ENCODE data around the gene PKHD1.

- no peak for TF ChIP-seq GATA2 (IDR thresholded peaks at IDR 0.05; ENCODE audit: low read depth, low read length)
- TF ChIP-seq GATA3 (IDR thresholded peaks at IDR 0.05; ENCODE audit: low read depth, low read length), result no peak
Measured at GRCh38 chr6:51995214-51995755, 92.1 kb downstream of the PKHD1 start.

Data from SH-SY5Y (cell line).